DMS79 treated with DMSO at 0.1 percent for 48 hours (cell line): ENCODE results near the gene RTL10.

Source experiments
- DNase-seq: peaks from one replicate; lab custom pipeline; 2025; lab: John Stamatoyannopoulos, UW

Gene RTL10

DNA sequence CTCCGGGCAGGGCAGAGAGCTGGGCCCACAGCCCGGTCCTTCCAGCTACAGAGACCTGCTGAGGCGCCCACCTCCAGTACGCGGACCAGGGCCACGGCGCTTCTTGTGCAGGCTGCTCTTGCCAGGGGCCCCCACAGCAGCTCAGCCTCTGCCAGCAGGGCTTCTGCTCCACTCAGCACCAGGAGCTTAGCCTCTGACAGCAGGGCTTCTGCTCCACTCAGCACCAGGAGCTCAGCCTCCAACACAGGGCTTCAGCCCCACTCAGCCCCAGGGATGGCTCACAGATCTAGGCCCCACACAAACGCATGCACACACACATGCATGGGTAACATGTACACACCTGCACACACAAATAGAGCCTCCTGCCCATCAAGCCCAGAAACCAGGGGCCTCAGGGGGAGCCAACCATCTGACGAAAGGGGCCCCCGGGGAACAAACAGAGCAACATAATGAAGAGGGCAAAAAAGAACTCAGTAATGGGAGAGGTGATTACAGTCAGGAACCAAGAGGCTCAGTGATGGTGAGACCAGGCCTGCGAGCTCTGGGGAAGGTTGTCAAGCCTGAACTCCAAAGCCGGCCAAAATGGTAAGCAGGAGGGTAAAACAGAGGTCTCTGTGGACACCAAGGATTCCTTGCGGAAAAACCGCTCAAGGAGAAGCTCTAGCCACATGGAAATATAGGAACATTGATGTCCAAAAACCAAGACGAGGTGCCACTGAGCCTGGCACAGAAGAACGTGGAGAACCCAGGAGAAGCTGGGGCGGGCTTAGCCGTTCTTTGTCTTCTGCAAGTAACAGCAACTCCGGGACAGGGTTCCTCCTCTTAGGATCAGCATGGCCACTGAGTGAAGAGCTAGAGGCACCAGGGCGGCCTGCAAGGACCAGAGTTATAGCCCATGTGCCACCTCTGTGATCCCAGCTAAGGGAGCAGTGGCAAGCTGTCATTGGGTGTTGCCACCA, 46.5 kb downstream of the RTL10 start:
- no peak for DNase-seq

DNA sequence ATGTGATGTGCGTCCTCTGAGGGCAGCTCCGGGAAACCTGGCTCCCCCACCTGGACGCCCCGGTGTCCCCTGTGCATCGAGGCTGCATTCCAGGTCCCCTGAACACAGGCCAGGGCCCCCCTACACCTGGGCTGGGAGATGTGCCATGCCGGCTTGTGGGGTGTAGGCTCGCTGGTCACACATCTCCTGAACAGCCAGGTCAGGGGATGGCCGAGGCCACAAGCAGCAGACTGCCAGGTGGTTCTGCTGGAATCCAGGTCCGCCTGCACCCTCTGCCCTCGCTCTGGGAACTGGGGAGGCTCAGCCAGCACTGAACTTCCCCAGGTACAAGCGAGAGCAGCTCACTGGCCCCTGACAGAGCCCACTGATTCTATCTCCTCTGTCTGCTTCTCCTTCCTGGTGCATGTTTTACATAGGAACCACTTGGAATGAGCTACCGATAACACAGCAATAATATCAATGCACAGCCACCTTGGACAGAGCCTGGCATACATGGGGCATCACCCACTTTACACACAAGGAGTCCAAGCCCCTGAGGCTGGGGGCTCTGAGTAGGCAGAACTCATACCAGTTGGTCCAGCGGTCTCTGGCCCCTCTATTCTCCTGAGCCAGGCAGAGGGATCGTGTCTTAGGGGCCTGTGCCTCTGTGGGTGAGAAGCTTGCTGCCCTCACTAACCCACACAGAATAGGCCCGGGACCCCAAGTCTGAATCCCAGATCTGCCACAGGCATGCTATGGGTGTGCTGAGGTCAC, 47.3 kb downstream of the RTL10 start:
- DNase-seq = no peak

DNA sequence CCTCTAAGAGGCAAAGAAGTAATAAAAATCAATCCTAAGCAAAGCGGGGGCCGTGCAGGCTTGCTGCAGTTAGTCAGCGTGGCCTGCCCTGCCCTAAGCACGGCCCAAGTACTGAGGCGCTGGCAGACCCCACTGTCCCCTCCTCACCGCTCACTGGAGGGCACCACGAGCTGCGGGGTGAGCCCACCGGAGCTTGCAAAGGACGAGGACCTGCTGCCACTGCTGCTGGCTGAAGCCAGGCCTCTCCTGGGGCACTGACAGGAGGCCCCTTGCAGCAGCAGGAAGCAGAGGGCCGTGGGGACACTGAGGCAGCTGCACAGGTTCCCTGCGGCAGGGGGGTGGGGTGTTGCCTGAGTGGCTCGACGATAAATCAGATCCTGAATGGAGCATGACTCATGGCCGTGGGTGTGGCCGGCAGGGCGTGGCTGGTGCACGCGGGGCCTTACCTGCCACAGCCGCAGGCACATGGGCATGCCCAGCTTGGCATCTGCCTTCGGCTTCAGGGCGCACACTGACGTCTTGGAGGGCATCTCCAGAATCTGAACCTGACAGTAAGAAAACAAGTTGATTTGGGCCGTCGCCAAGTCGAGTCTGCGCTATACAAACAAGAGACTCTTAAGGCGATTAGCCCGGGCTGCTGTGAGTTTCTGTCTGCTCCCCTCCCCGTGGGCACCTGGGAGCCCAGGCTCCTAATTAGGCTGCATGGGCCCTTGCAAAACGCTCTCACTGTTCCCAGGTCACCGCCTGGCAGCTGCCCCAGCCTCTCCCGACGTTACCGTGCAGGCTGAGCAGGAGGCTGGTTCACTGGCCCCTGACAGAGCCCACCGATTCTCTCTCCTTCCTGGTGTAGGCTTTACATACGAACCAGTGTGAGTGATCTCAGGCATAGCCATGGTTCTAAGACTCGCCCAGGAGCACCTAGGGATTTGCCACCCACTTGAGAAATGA, 48.2 kb downstream of the RTL10 start:
- peak; percentile 82 for DNase-seq

DNA sequence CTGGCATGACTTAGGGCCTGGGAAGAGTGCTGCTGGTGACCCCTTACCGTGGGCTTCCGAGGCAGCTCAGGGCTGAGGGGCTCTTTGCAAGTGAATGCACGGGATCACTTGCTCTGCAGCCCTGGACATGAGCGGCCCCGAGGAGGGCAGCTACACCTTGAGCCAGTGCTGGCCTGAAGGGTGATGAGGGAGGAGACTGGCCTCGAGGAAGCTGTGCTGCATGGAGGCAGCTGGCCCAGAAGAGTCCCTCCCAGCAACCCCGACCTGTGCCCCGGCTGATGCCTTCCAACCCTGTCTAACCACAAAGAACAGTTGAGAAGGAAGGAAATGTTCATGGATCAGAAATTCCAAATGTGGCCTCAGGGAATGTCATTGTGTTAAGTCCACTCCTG, 48.9 kb downstream of the RTL10 start:
- DNase-seq = peak; percentile 15
